Measurements from ENCODE around the gene PDE4C.

The PDE4C gene

GRCh38 chr19:18233224-18233825 is 7.1 kb upstream of the PDE4C start:
- Histone ChIP-seq H3K23ac (ENCODE audit: low read length in 2 of 2) (no peak overlapping the region), H2AFZ (ENCODE audit: low read depth, low read length) (no peak overlapping the region), H3K9ac (ENCODE audit: low read length) (no peak overlapping the region), H3K4me3 (ENCODE audit: insufficient read depth in 1 of 2, low read depth in 1 of 2, low read length in 2 of 2) (no peak overlapping the region), H3K9me3 (ENCODE audit: control insufficient read depth, low read length) (no peaks in the 10 kb centered on the region), H3K4me2 (ENCODE audit: low read length, poor library complexity, severe bottlenecking) (no peak overlapping the region), H2BK120ac (ENCODE audit: low read depth, low read length) (no peak overlapping the region), H3K14ac (ENCODE audit: low read length in 2 of 2) (no peak overlapping the region), H3K18ac (ENCODE audit: low read depth in 1 of 2, low read length in 2 of 2) (no peak overlapping the region), H2BK12ac (ENCODE audit: low read length in 2 of 2) (no peak overlapping the region), H3K36me3 (ENCODE audit: control insufficient read depth in 1 of 2, insufficient read depth in 2 of 2, low read depth in 1 of 2, low read length in 2 of 2) (no peaks in the 10 kb centered on the region), H3K4me1 (ENCODE audit: control insufficient read depth, insufficient read depth, low read depth, low read length) (peaks cover 7% of the 10 kb centered on the region), H3K27me3 (ENCODE audit: control insufficient read depth in 1 of 2, insufficient read depth in 1 of 2, low read length in 2 of 2) (peaks cover 39 to 72% of the 10 kb centered on the region in 2 experiments), H3K27ac (ENCODE audit: low read length, poor library complexity, severe bottlenecking) (no peak overlapping the region), H2BK15ac (ENCODE audit: low read depth, poor library complexity, severe bottlenecking) (no peak overlapping the region), H3K79me1 (replicated peaks; ENCODE audit: low read length, poor library complexity, severe bottlenecking) (no peaks in the 10 kb centered on the region), H3K4ac (ENCODE audit: low read depth in 1 of 2, low read length in 2 of 2) (no peak overlapping the region), H2AK5ac (ENCODE audit: low read length, severe bottlenecking) (no peak overlapping the region), H2BK5ac (ENCODE audit: low read depth, low read length, poor library complexity, severe bottlenecking) (no peak overlapping the region), H4K8ac (ENCODE audit: low read length) (no peak overlapping the region), H4K91ac (ENCODE audit: low read length) (no peak overlapping the region)
- DNase-seq = peak; percentile 63
- WGBS = 25% methylated on average over 30 of the region's 37 CpGs

GRCh38 chr19:18232540-18233223 is 6.4 kb upstream of the PDE4C start:
- WGBS = under 1% methylated on average over 40 of the region's 46 CpGs
- H3K4ac ChIP-seq (ENCODE audit: low read depth in 1 of 2, low read length in 2 of 2) = no peak overlapping the region
- no peak overlapping the region for H4K8ac ChIP-seq (ENCODE audit: low read length)
- DNase-seq = peak; percentile 47
- H3K4me1 ChIP-seq (ENCODE audit: control insufficient read depth, insufficient read depth, low read depth, low read length) = peaks cover 7% of the 10 kb centered on the region
- H3K36me3 ChIP-seq (ENCODE audit: control insufficient read depth in 1 of 2, insufficient read depth in 2 of 2, low read depth in 1 of 2, low read length in 2 of 2) = no peaks in the 10 kb centered on the region
- H3K27ac ChIP-seq (ENCODE audit: low read length, poor library complexity, severe bottlenecking) = no peak overlapping the region
- no peak overlapping the region for H2BK120ac ChIP-seq (ENCODE audit: low read depth, low read length)
- no peak overlapping the region for H4K91ac ChIP-seq (ENCODE audit: low read length)
- H2AFZ ChIP-seq (ENCODE audit: low read depth, low read length) = no peak overlapping the region
- H3K9me3 ChIP-seq (ENCODE audit: control insufficient read depth, low read length) = no peaks in the 10 kb centered on the region
- H3K14ac ChIP-seq (ENCODE audit: low read length in 2 of 2) = no peak overlapping the region
- no peak overlapping the region for H3K18ac ChIP-seq (ENCODE audit: low read depth in 1 of 2, low read length in 2 of 2)
- H3K4me3 ChIP-seq (ENCODE audit: insufficient read depth in 1 of 2, low read depth in 1 of 2, low read length in 2 of 2) = no peak overlapping the region
- H2BK12ac ChIP-seq (ENCODE audit: low read length in 2 of 2) = no peak overlapping the region
- H3K4me2 ChIP-seq (ENCODE audit: low read length, poor library complexity, severe bottlenecking) = no peak overlapping the region
- no peak overlapping the region for H3K9ac ChIP-seq (ENCODE audit: low read length)
- no peak overlapping the region for H2BK5ac ChIP-seq (ENCODE audit: low read depth, low read length, poor library complexity, severe bottlenecking)
- no peak overlapping the region for H2AK5ac ChIP-seq (ENCODE audit: low read length, severe bottlenecking)
- no peaks in the 10 kb centered on the region for H3K79me1 ChIP-seq (replicated peaks; ENCODE audit: low read length, poor library complexity, severe bottlenecking)
- H3K27me3 ChIP-seq (ENCODE audit: control insufficient read depth in 1 of 2, insufficient read depth in 1 of 2, low read length in 2 of 2) = peaks cover 39 to 75% of the 10 kb centered on the region in 2 experiments
- H3K23ac ChIP-seq (ENCODE audit: low read length in 2 of 2) = no peak overlapping the region
- H2BK15ac ChIP-seq (ENCODE audit: low read depth, poor library complexity, severe bottlenecking) = no peak overlapping the region

- no peak overlapping the region for H2BK12ac ChIP-seq (ENCODE audit: low read length in 2 of 2)
- peaks cover 45 to 81% of the 10 kb centered on the region in 2 experiments for H3K27me3 ChIP-seq (ENCODE audit: control insufficient read depth in 1 of 2, insufficient read depth in 1 of 2, low read length in 2 of 2)
- H2BK5ac ChIP-seq (ENCODE audit: low read depth, low read length, poor library complexity, severe bottlenecking) = no peak overlapping the region
- H3K27ac ChIP-seq (ENCODE audit: low read length, poor library complexity, severe bottlenecking) = no peak overlapping the region
- H4K91ac ChIP-seq (ENCODE audit: low read length) = no peak overlapping the region
- H3K9ac ChIP-seq (ENCODE audit: low read length) = no peak overlapping the region
- H3K4ac ChIP-seq (ENCODE audit: low read depth in 1 of 2, low read length in 2 of 2) = no peak overlapping the region
- no peak overlapping the region for H3K23ac ChIP-seq (ENCODE audit: low read length in 2 of 2)
- no peaks in the 10 kb centered on the region for H3K79me1 ChIP-seq (replicated peaks; ENCODE audit: low read length, poor library complexity, severe bottlenecking)
- no peak overlapping the region for H3K18ac ChIP-seq (ENCODE audit: low read depth in 1 of 2, low read length in 2 of 2)
- no peaks in the 10 kb centered on the region for H3K9me3 ChIP-seq (ENCODE audit: control insufficient read depth, low read length)
- H3K4me1 ChIP-seq (ENCODE audit: control insufficient read depth, insufficient read depth, low read depth, low read length) = peaks cover 7% of the 10 kb centered on the region
- no peak overlapping the region for H2AFZ ChIP-seq (ENCODE audit: low read depth, low read length)
- H4K8ac ChIP-seq (ENCODE audit: low read length) = no peak overlapping the region
- no peak overlapping the region for H2BK15ac ChIP-seq (ENCODE audit: low read depth, poor library complexity, severe bottlenecking)
- no peak overlapping the region for H3K4me2 ChIP-seq (ENCODE audit: low read length, poor library complexity, severe bottlenecking)
- no peak overlapping the region for H3K14ac ChIP-seq (ENCODE audit: low read length in 2 of 2)
- DNase-seq = no peak
- no peak overlapping the region for H3K4me3 ChIP-seq (ENCODE audit: insufficient read depth in 1 of 2, low read depth in 1 of 2, low read length in 2 of 2)
- H3K36me3 ChIP-seq (ENCODE audit: control insufficient read depth in 1 of 2, insufficient read depth in 2 of 2, low read depth in 1 of 2, low read length in 2 of 2) = no peaks in the 10 kb centered on the region
- H2AK5ac ChIP-seq (ENCODE audit: low read length, severe bottlenecking) = no peak overlapping the region
- no peak overlapping the region for H2BK120ac ChIP-seq (ENCODE audit: low read depth, low read length)
- 87% methylated on average over 1 of the region's 4 CpGs for WGBS
These were observed 5.5 kb upstream of the PDE4C start for GRCh38 chr19:18231775-18232174.

DNA sequence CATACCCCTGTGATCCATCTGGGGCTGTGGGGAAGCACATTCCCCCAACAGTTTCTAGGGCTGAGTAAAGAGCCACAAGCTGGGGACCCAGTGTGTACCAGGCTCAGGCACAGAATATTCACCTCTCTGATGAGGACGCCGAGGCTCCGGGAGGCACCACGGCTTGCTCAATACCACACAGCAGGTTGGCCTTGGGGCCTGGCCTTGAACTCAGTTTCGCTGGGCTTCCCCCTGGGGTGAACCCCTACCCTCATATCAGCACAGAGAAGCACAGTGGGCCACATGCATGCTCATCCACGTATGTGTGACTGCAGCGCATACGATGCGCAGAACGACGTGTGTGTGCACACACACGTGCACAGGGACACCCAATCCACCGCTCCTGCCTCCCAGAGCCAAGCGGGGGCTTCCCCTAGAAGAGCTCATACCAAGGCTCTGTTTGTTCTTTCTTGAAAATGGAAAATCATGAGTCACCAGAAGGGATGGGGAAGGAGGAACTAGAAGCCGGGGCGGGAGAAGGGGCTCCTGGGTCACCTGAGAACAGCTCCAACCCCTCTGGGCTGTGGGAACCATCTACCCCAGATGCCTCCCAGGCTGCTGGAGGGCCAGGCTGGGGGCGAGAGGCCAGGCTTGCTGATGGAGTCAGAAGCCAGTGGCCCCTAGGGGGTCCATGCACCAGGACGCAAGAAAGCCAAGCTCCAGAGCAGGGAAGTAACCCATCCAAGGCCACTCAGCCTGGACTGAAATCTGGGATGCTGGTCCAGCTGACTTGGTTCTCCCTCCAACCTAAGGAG is 4.9 kb upstream of the PDE4C start:
- Histone ChIP-seq H2BK5ac (ENCODE audit: low read depth, low read length, poor library complexity, severe bottlenecking) (no peak overlapping the region), H2AK5ac (ENCODE audit: low read length, severe bottlenecking) (no peak overlapping the region), H2BK120ac (ENCODE audit: low read depth, low read length) (no peak overlapping the region), H3K14ac (ENCODE audit: low read length in 2 of 2) (no peak overlapping the region), H3K4me2 (ENCODE audit: low read length, poor library complexity, severe bottlenecking) (no peak overlapping the region), H3K4ac (ENCODE audit: low read depth in 1 of 2, low read length in 2 of 2) (no peak overlapping the region), H3K9ac (ENCODE audit: low read length) (no peak overlapping the region), H3K36me3 (ENCODE audit: control insufficient read depth in 1 of 2, insufficient read depth in 2 of 2, low read depth in 1 of 2, low read length in 2 of 2) (no peaks in the 10 kb centered on the region), H2BK12ac (ENCODE audit: low read length in 2 of 2) (no peak overlapping the region), H3K9me3 (ENCODE audit: control insufficient read depth, low read length) (no peaks in the 10 kb centered on the region), H3K27me3 (ENCODE audit: control insufficient read depth in 1 of 2, insufficient read depth in 1 of 2, low read length in 2 of 2) (peaks cover 42 to 80% of the 10 kb centered on the region in 2 experiments), H3K27ac (ENCODE audit: low read length, poor library complexity, severe bottlenecking) (no peak overlapping the region), H4K8ac (ENCODE audit: low read length) (no peak overlapping the region), H3K4me3 (ENCODE audit: insufficient read depth in 1 of 2, low read depth in 1 of 2, low read length in 2 of 2) (no peak overlapping the region), H4K91ac (ENCODE audit: low read length) (no peak overlapping the region), H2AFZ (ENCODE audit: low read depth, low read length) (no peak overlapping the region), H3K4me1 (ENCODE audit: control insufficient read depth, insufficient read depth, low read depth, low read length) (peaks cover 7% of the 10 kb centered on the region), H3K23ac (ENCODE audit: low read length in 2 of 2) (no peak overlapping the region), H3K18ac (ENCODE audit: low read depth in 1 of 2, low read length in 2 of 2) (no peak overlapping the region), H2BK15ac (ENCODE audit: low read depth, poor library complexity, severe bottlenecking) (no peak overlapping the region), H3K79me1 (replicated peaks; ENCODE audit: low read length, poor library complexity, severe bottlenecking) (no peaks in the 10 kb centered on the region)
- DNase-seq = peak; percentile 31
- WGBS = 75% methylated on average over 18 of the region's 18 CpGs

Data from mesenchymal stem cell (in vitro differentiated cells and primary cell).